C4-2B (cell line): ENCODE data around the gene FBXO24.

Experiments
- ZFX ChIP-seq: fragments of 450-650 bp; IDR thresholded peaks from 2 replicates; pipeline ENCODE4 v1.6.1; 2017
- TF ChIP-seq, protein P1 (sequence below): fragments of 450-650 bp; conservative IDR thresholded peaks from 2 replicates; pipeline ENCODE4 v1.5.1; 2017; ENCODE audit warnings: mild to moderate bottlenecking

DNA sequence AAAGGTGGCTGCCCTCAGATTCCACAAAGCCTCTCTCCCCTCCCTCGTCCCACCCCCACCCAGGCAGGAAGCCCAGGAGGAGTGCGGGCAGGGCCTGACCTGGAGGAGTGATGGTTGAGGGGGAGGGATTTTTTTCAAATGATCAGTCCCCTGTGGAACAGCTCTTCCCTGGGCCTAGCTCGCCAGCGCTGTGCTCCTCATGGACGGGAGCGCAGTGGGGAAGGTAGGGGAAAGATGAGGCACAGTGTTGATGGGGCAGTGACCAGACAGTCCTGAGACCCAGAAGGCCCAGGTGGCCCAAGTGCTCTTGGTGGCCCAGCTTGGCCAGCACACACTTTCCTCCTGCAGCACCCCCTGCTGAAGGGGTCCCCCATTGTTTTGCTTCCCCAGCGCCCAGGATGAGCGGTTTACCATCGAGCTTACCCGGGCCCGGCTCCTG, 21.0 kb upstream of the FBXO24 start:
- TF ChIP-seq, protein P1, sequence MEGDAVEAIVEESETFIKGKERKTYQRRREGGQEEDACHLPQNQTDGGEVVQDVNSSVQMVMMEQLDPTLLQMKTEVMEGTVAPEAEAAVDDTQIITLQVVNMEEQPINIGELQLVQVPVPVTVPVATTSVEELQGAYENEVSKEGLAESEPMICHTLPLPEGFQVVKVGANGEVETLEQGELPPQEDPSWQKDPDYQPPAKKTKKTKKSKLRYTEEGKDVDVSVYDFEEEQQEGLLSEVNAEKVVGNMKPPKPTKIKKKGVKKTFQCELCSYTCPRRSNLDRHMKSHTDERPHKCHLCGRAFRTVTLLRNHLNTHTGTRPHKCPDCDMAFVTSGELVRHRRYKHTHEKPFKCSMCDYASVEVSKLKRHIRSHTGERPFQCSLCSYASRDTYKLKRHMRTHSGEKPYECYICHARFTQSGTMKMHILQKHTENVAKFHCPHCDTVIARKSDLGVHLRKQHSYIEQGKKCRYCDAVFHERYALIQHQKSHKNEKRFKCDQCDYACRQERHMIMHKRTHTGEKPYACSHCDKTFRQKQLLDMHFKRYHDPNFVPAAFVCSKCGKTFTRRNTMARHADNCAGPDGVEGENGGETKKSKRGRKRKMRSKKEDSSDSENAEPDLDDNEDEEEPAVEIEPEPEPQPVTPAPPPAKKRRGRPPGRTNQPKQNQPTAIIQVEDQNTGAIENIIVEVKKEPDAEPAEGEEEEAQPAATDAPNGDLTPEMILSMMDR = no peak
- no peak for TF ChIP-seq ZFX
